Measurements from ENCODE around the gene IGLL1. TPM values are rescaled to one million over a fixed set of nuclear protein-coding genes. Genes with fewer than 3 reads are reported as not detected.
"Not testable (repeated sequence)": the region's sequence is repeated elsewhere in the genome, so short reads cannot be mapped to it uniquely, and the experiment has no call there.

The IGLL1 gene
- total RNA-seq, 5 donors from 2014 or later (not counting 1 experiment from before 2014, with no cell fraction given), result 0.30 to 0.64 TPM; not detected in 3

GRCh38 chr22:23578306-23578705, 1.8 kb downstream of the IGLL1 start:
- ATAC-seq (replicated peaks in 1 of 4), result no peak
- no peak overlapping the region for H3K27ac ChIP-seq (ENCODE audit: low read length)
- H3K27me3 ChIP-seq (replicated peaks in 1 of 2; ENCODE audit: control insufficient read depth in 2 of 2, extremely low read depth in 1 of 2, insufficient read depth in 2 of 2, low read length in 1 of 2), result peaks cover 0 to 45% of the 10 kb centered on the region in 2 experiments
- Mint-ChIP-seq H3K9me3 (no peaks in the 10 kb centered on the region), H3K27me3 (peaks cover 16 to 43% of the 10 kb centered on the region in 2 donors), H3K4me1 (peaks cover 0 to 4% (median 0%) of the 10 kb centered on the region in 3 donors), H3K36me3 (no peaks in the 10 kb centered on the region), H3K4me3 (no peak overlapping the region), H3K27ac (no peak overlapping the region)
- ChIA-PET CTCF (no interaction called here), POLR2A (no interaction called here)
- no peaks in the 10 kb centered on the region for H3K36me3 ChIP-seq (ENCODE audit: control insufficient read depth in 2 of 2, extremely low read depth in 1 of 2, insufficient read depth in 1 of 2, low read length in 1 of 2)
- DNase-seq, result no peak
- H3K4me3 ChIP-seq (ENCODE audit: control insufficient read depth in 1 of 2, extremely low read depth in 1 of 2, low read length in 1 of 2), result no peak overlapping the region
- WGBS (ENCODE audit: insufficient coverage), result 46% methylated on average over 6 of the region's 11 CpGs
- H3K9me3 ChIP-seq, result no peaks in the 10 kb centered on the region
- H3K4me1 ChIP-seq (ENCODE audit: control insufficient read depth in 1 of 2, extremely low read depth in 1 of 2, insufficient read depth in 2 of 2, low read length in 2 of 2), result no peaks in the 10 kb centered on the region

GRCh38 chr22:23576681-23577080, 3.4 kb downstream of the IGLL1 start:
- CTCF ChIA-PET, result interaction anchor here in 1 of 2 donors (0.7 kb wide), 1 partner anchor 108 kb away, joined by 3 read pairs; no protein-coding TSS in a partner anchor
- Mint-ChIP-seq H3K4me1 (peaks cover 0 to 4% (median 0%) of the 10 kb centered on the region in 3 donors), H3K27me3 (peaks cover 13 to 32% of the 10 kb centered on the region in 2 donors), H3K36me3 (no peaks in the 10 kb centered on the region), H3K4me3 (no peak overlapping the region), H3K9me3 (peaks cover 0 to 4% (median 0%) of the 10 kb centered on the region in 3 donors), H3K27ac (no peak overlapping the region)
- H3K4me3 ChIP-seq (ENCODE audit: control insufficient read depth in 1 of 2, extremely low read depth in 1 of 2, low read length in 1 of 2), result no peak overlapping the region
- H3K27ac ChIP-seq (ENCODE audit: low read length), result no peak overlapping the region
- no peaks in the 10 kb centered on the region for H3K36me3 ChIP-seq (ENCODE audit: control insufficient read depth in 2 of 2, extremely low read depth in 1 of 2, insufficient read depth in 1 of 2, low read length in 1 of 2)
- H3K27me3 ChIP-seq (replicated peaks in 1 of 2; ENCODE audit: control insufficient read depth in 2 of 2, extremely low read depth in 1 of 2, insufficient read depth in 2 of 2, low read length in 1 of 2), result peaks cover 0 to 45% of the 10 kb centered on the region in 2 experiments
- no peak for DNase-seq
- 0% methylated on average over 3 of the region's 5 CpGs for WGBS (ENCODE audit: insufficient coverage)
- no peak for ATAC-seq (replicated peaks in 1 of 4)
- POLR2A ChIA-PET, result no interaction called here
- no peaks in the 10 kb centered on the region for H3K4me1 ChIP-seq (ENCODE audit: control insufficient read depth in 1 of 2, extremely low read depth in 1 of 2, insufficient read depth in 2 of 2, low read length in 2 of 2)
- no peaks in the 10 kb centered on the region for H3K9me3 ChIP-seq

- H3K36me3 Mint-ChIP-seq, result no peaks in the 10 kb centered on the region
- no peaks in the 10 kb centered on the region for H3K4me1 Mint-ChIP-seq
- POLR2A ChIA-PET, result no interaction called here
- H3K27me3 ChIP-seq (replicated peaks in 1 of 2; ENCODE audit: control insufficient read depth in 2 of 2, extremely low read depth in 1 of 2, insufficient read depth in 2 of 2, low read length in 1 of 2), result peaks cover 0 to 45% of the 10 kb centered on the region in 2 experiments
- H3K4me3 Mint-ChIP-seq, result no peak overlapping the region
- no peaks in the 10 kb centered on the region for H3K36me3 ChIP-seq (ENCODE audit: control insufficient read depth in 2 of 2, extremely low read depth in 1 of 2, insufficient read depth in 1 of 2, low read length in 1 of 2)
- no peak for DNase-seq
- no peak overlapping the region for H3K27ac Mint-ChIP-seq
- CTCF ChIA-PET, result no interaction called here
- no peak for ATAC-seq (replicated peaks in 1 of 4)
- no peaks in the 10 kb centered on the region for H3K4me1 ChIP-seq (ENCODE audit: control insufficient read depth in 1 of 2, extremely low read depth in 1 of 2, insufficient read depth in 2 of 2, low read length in 2 of 2)
- WGBS (ENCODE audit: insufficient coverage), result 81% methylated on average over 3 of the region's 4 CpGs
- no peak overlapping the region for H3K4me3 ChIP-seq (ENCODE audit: control insufficient read depth in 1 of 2, extremely low read depth in 1 of 2, low read length in 1 of 2)
- no peak overlapping the region for H3K27ac ChIP-seq (ENCODE audit: low read length)
- no peaks in the 10 kb centered on the region for H3K9me3 ChIP-seq
- peaks cover 9 to 29% of the 10 kb centered on the region in 2 donors for H3K27me3 Mint-ChIP-seq
- peaks cover 0 to 4% (median 0%) of the 10 kb centered on the region in 3 donors for H3K9me3 Mint-ChIP-seq
Measured at GRCh38 chr22:23575601-23576000, 4.5 kb downstream of the IGLL1 start.

GRCh38 chr22:23574877-23575276, 5.2 kb downstream of the IGLL1 start:
- ATAC-seq (replicated peaks in 1 of 4) (no peak), DNase-seq (no peak)
- Histone ChIP-seq H3K27me3 (replicated peaks in 1 of 2; ENCODE audit: control insufficient read depth in 2 of 2, extremely low read depth in 1 of 2, insufficient read depth in 2 of 2, low read length in 1 of 2) (peaks cover 0 to 40% of the 10 kb centered on the region in 2 experiments), H3K27ac (ENCODE audit: low read length) (no peak overlapping the region), H3K4me1 (ENCODE audit: control insufficient read depth in 1 of 2, extremely low read depth in 1 of 2, insufficient read depth in 2 of 2, low read length in 2 of 2) (no peaks in the 10 kb centered on the region), H3K9me3 (no peaks in the 10 kb centered on the region), H3K4me3 (ENCODE audit: control insufficient read depth in 1 of 2, extremely low read depth in 1 of 2, low read length in 1 of 2) (no peak overlapping the region), H3K36me3 (ENCODE audit: control insufficient read depth in 2 of 2, extremely low read depth in 1 of 2, insufficient read depth in 1 of 2, low read length in 1 of 2) (no peaks in the 10 kb centered on the region)
- WGBS (ENCODE audit: insufficient coverage), result 93% methylated on average over 3 of the region's 8 CpGs
- ChIA-PET POLR2A (no interaction called here), CTCF (no interaction called here)
- H3K27ac Mint-ChIP-seq, result no peak overlapping the region
- peaks cover 0 to 4% (median 0%) of the 10 kb centered on the region in 3 donors for H3K9me3 Mint-ChIP-seq
- H3K4me1 Mint-ChIP-seq, result no peaks in the 10 kb centered on the region
- no peak overlapping the region for H3K4me3 Mint-ChIP-seq
- H3K27me3 Mint-ChIP-seq, result peaks cover 9 to 29% of the 10 kb centered on the region in 2 donors
- no peaks in the 10 kb centered on the region for H3K36me3 Mint-ChIP-seq

- H3K4me1 ChIP-seq (ENCODE audit: control insufficient read depth in 1 of 2, extremely low read depth in 1 of 2, insufficient read depth in 2 of 2, low read length in 2 of 2), result no peaks in the 10 kb centered on the region
- H3K36me3 ChIP-seq (ENCODE audit: control insufficient read depth in 2 of 2, extremely low read depth in 1 of 2, insufficient read depth in 1 of 2, low read length in 1 of 2), result no peaks in the 10 kb centered on the region
- ChIA-PET POLR2A (no interaction called here), CTCF (no interaction called here)
- no peak for DNase-seq
- ATAC-seq (replicated peaks in 1 of 4), result no peak
- peaks cover 0 to 37% of the 10 kb centered on the region in 2 experiments for H3K27me3 ChIP-seq (replicated peaks in 1 of 2; ENCODE audit: control insufficient read depth in 2 of 2, extremely low read depth in 1 of 2, insufficient read depth in 2 of 2, low read length in 1 of 2)
- H3K9me3 ChIP-seq, result no peaks in the 10 kb centered on the region
- Mint-ChIP-seq H3K4me3 (no peak overlapping the region), H3K27me3 (peaks cover 9 to 29% of the 10 kb centered on the region in 2 donors), H3K27ac (no peak overlapping the region), H3K9me3 (peaks cover 0 to 4% (median 0%) of the 10 kb centered on the region in 3 donors), H3K4me1 (no peaks in the 10 kb centered on the region), H3K36me3 (no peaks in the 10 kb centered on the region)
- H3K27ac ChIP-seq (ENCODE audit: low read length), result no peak overlapping the region
- 100% methylated on average over 1 of the region's 4 CpGs for WGBS (ENCODE audit: insufficient coverage)
- H3K4me3 ChIP-seq (ENCODE audit: control insufficient read depth in 1 of 2, extremely low read depth in 1 of 2, low read length in 1 of 2), result no peak overlapping the region
Measured at GRCh38 chr22:23574371-23574811, 5.7 kb downstream of the IGLL1 start.

GRCh38 chr22:23573701-23574235, 6.3 kb downstream of the IGLL1 start:
- H3K4me3 ChIP-seq (ENCODE audit: control insufficient read depth in 1 of 2, extremely low read depth in 1 of 2, low read length in 1 of 2); H3K4me1 Mint-ChIP-seq; H3K36me3 ChIP-seq (ENCODE audit: control insufficient read depth in 2 of 2, extremely low read depth in 1 of 2, insufficient read depth in 1 of 2, low read length in 1 of 2); DNase-seq; ATAC-seq (replicated peaks in 1 of 4); H3K4me3 Mint-ChIP-seq; H3K27ac Mint-ChIP-seq; H3K36me3 Mint-ChIP-seq; H3K4me1 ChIP-seq (ENCODE audit: control insufficient read depth in 1 of 2, extremely low read depth in 1 of 2, insufficient read depth in 2 of 2, low read length in 2 of 2); POLR2A ChIA-PET; H3K9me3 Mint-ChIP-seq; H3K9me3 ChIP-seq; CTCF ChIA-PET; H3K27ac ChIP-seq (ENCODE audit: low read length): not testable (repeated sequence)
- WGBS (ENCODE audit: insufficient coverage), result 30% methylated on average over 2 of the region's 8 CpGs
- H3K27me3 ChIP-seq (replicated peaks in 1 of 2; ENCODE audit: control insufficient read depth in 2 of 2, extremely low read depth in 1 of 2, insufficient read depth in 2 of 2, low read length in 1 of 2), result peaks cover 0 to 37% of the 10 kb centered on the region in 2 experiments
- peaks cover 9 to 25% of the 10 kb centered on the region in 2 donors for H3K27me3 Mint-ChIP-seq
